ENCODE results near the gene RASL11A. TPM values are rescaled to one million over a fixed set of nuclear protein-coding genes. Genes with fewer than 3 reads are reported as not detected.

Gene RASL11A
- total RNA-seq, 5 donors from 2014 or later (not counting 1 experiment from before 2014, with no cell fraction given), result 0.96 to 5.4 (median 2.1) TPM

- DNase-seq, result no peak
- Mint-ChIP-seq H3K27me3 (no peaks in the 10 kb centered on the region), H3K9me3 (no peaks in the 10 kb centered on the region), H3K36me3 (peaks cover 15% of the 10 kb centered on the region), H3K4me3 (no peak overlapping the region), H3K4me1 (peaks cover 56 to 58% (median 57%) of the 10 kb centered on the region in 3 donors), H3K27ac (peak overlapping the region; percentile 25 to 66)
- Histone ChIP-seq H3K27ac (ENCODE audit: low read length) (no peak overlapping the region), H3K27me3 (replicated peaks in 1 of 2; ENCODE audit: control insufficient read depth in 2 of 2, extremely low read depth in 1 of 2, insufficient read depth in 2 of 2, low read length in 1 of 2) (no peaks in the 10 kb centered on the region), H3K36me3 (ENCODE audit: control insufficient read depth in 2 of 2, extremely low read depth in 1 of 2, insufficient read depth in 1 of 2, low read length in 1 of 2) (peaks cover 0 to 13% of the 10 kb centered on the region in 2 donors), H3K4me3 (ENCODE audit: control insufficient read depth in 1 of 2, extremely low read depth in 1 of 2, low read length in 1 of 2) (no peak overlapping the region), H3K9me3 (no peaks in the 10 kb centered on the region), H3K4me1 (ENCODE audit: control insufficient read depth in 1 of 2, extremely low read depth in 1 of 2, insufficient read depth in 2 of 2, low read length in 2 of 2) (peaks cover 7 to 16% of the 10 kb centered on the region in 2 experiments)
- whole genome bisulfite sequencing (ENCODE audit: insufficient coverage), result 68% methylated on average over 3 of the region's 5 CpGs
- CTCF ChIA-PET, result no interaction called here
- ATAC-seq (replicated peaks in 1 of 4), result no peak
- POLR2A ChIA-PET, result interaction anchor here in 1 of 2 donors (0.6 kb wide), 1 partner anchor 806 kb away, joined by 6 read pairs; no protein-coding TSS in a partner anchor
These were observed 6.4 kb upstream of the RASL11A start for GRCh38 chr13:27264181-27264580.

DNA sequence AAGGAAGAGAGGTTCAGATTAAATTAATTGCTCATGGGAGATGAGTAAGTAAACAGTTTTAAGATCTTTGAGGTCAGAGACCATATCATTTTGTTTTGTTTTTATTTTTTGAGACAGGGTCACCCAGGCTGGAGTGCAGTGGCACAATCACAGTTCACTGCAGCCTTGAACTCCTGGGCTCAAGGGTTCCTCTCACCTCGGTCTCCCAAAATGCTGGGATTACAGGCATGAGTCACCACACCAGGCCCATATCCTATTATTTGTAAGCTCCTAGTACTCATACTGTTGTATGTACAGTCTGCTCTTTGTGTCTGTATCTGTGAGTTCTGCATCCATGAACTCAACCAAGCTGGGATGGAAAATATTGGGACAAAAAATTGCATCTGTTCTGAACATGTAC, 6.0 kb upstream of the RASL11A start:
- ChIA-PET POLR2A (no interaction called here), CTCF (no interaction called here)
- Histone ChIP-seq H3K27me3 (replicated peaks in 1 of 2; ENCODE audit: control insufficient read depth in 2 of 2, extremely low read depth in 1 of 2, insufficient read depth in 2 of 2, low read length in 1 of 2) (no peaks in the 10 kb centered on the region), H3K9me3 (no peaks in the 10 kb centered on the region), H3K36me3 (ENCODE audit: control insufficient read depth in 2 of 2, extremely low read depth in 1 of 2, insufficient read depth in 1 of 2, low read length in 1 of 2) (peaks cover 0 to 11% of the 10 kb centered on the region in 2 donors), H3K4me3 (ENCODE audit: control insufficient read depth in 1 of 2, extremely low read depth in 1 of 2, low read length in 1 of 2) (no peak overlapping the region), H3K4me1 (ENCODE audit: control insufficient read depth in 1 of 2, extremely low read depth in 1 of 2, insufficient read depth in 2 of 2, low read length in 2 of 2) (peaks cover 8 to 16% of the 10 kb centered on the region in 2 experiments), H3K27ac (ENCODE audit: low read length) (peak overlapping the region; percentile 14)
- Mint-ChIP-seq H3K27ac (peak overlapping the region; percentile 27 to 66), H3K27me3 (no peaks in the 10 kb centered on the region), H3K4me1 (peaks cover 51 to 53% (median 52%) of the 10 kb centered on the region in 3 donors), H3K4me3 (no peak overlapping the region), H3K36me3 (peaks cover 11% of the 10 kb centered on the region), H3K9me3 (no peaks in the 10 kb centered on the region)
- WGBS (ENCODE audit: insufficient coverage), result no CpG with 5 or more reads among the region's 1 CpG
- ATAC-seq (replicated peaks in 1 of 4) (no peak), DNase-seq (no peak)

- no peak overlapping the region for H3K4me3 Mint-ChIP-seq
- Histone ChIP-seq H3K9me3 (no peaks in the 10 kb centered on the region), H3K4me1 (ENCODE audit: control insufficient read depth in 1 of 2, extremely low read depth in 1 of 2, insufficient read depth in 2 of 2, low read length in 2 of 2) (peaks cover 6 to 22% of the 10 kb centered on the region in 2 experiments), H3K27me3 (replicated peaks in 1 of 2; ENCODE audit: control insufficient read depth in 2 of 2, extremely low read depth in 1 of 2, insufficient read depth in 2 of 2, low read length in 1 of 2) (peaks cover 0 to 5% of the 10 kb centered on the region in 2 experiments), H3K4me3 (ENCODE audit: control insufficient read depth in 1 of 2, extremely low read depth in 1 of 2, low read length in 1 of 2) (no peak overlapping the region), H3K27ac (ENCODE audit: low read length) (no peak overlapping the region), H3K36me3 (ENCODE audit: control insufficient read depth in 2 of 2, extremely low read depth in 1 of 2, insufficient read depth in 1 of 2, low read length in 1 of 2) (no peaks in the 10 kb centered on the region)
- H3K4me1 Mint-ChIP-seq, result peaks cover 43 to 47% (median 46%) of the 10 kb centered on the region in 3 donors
- ATAC-seq (replicated peaks in 1 of 4) (no peak), DNase-seq (no peak)
- no CpG with 5 or more reads among the region's 2 CpGs for WGBS (ENCODE audit: insufficient coverage)
- H3K27me3 Mint-ChIP-seq, result no peaks in the 10 kb centered on the region
- CTCF ChIA-PET, result interaction anchor here in 1 of 2 donors (0.7 to 1.2 kb wide), 2 partner anchors 8 to 281 kb away, joined by 3 to 5 read pairs; no protein-coding TSS in a partner anchor
- H3K9me3 Mint-ChIP-seq, result no peaks in the 10 kb centered on the region
- H3K36me3 Mint-ChIP-seq, result no peaks in the 10 kb centered on the region
- no peak overlapping the region for H3K27ac Mint-ChIP-seq
- POLR2A ChIA-PET, result no interaction called here
These were observed 3.7 kb upstream of the RASL11A start for GRCh38 chr13:27266917-27267316.

GRCh38 chr13:27267596-27267995, 3.0 kb upstream of the RASL11A start:
- Histone ChIP-seq H3K4me1 (ENCODE audit: control insufficient read depth in 1 of 2, extremely low read depth in 1 of 2, insufficient read depth in 2 of 2, low read length in 2 of 2) (peaks cover 2 to 18% of the 10 kb centered on the region in 2 experiments), H3K36me3 (ENCODE audit: control insufficient read depth in 2 of 2, extremely low read depth in 1 of 2, insufficient read depth in 1 of 2, low read length in 1 of 2) (no peaks in the 10 kb centered on the region), H3K27me3 (replicated peaks in 1 of 2; ENCODE audit: control insufficient read depth in 2 of 2, extremely low read depth in 1 of 2, insufficient read depth in 2 of 2, low read length in 1 of 2) (peaks cover 0 to 8% of the 10 kb centered on the region in 2 experiments), H3K4me3 (ENCODE audit: control insufficient read depth in 1 of 2, extremely low read depth in 1 of 2, low read length in 1 of 2) (no peak overlapping the region), H3K9me3 (no peaks in the 10 kb centered on the region), H3K27ac (ENCODE audit: low read length) (no peak overlapping the region)
- H3K4me1 Mint-ChIP-seq, result peaks cover 39 to 43% (median 42%) of the 10 kb centered on the region in 3 donors
- DNase-seq, result no peak
- ATAC-seq (replicated peaks in 1 of 4), result no peak
- H3K4me3 Mint-ChIP-seq, result no peak overlapping the region
- H3K27ac Mint-ChIP-seq, result no peak overlapping the region
- no peaks in the 10 kb centered on the region for H3K36me3 Mint-ChIP-seq
- H3K9me3 Mint-ChIP-seq, result no peaks in the 10 kb centered on the region
- ChIA-PET CTCF (interaction anchor here (1.0 to 1.2 kb wide), 2 partner anchors 10 to 282 kb away, joined by 5 to 6 read pairs; no protein-coding TSS in a partner anchor), POLR2A (interaction anchor here in 1 of 2 donors (0.5 kb wide), 1 partner anchor 653 kb away, joined by 3 read pairs; no protein-coding TSS in a partner anchor)
- 58% methylated on average over 2 of the region's 2 CpGs for WGBS (ENCODE audit: insufficient coverage)
- peaks cover 0 to 2% of the 10 kb centered on the region in 2 donors for H3K27me3 Mint-ChIP-seq

DNA sequence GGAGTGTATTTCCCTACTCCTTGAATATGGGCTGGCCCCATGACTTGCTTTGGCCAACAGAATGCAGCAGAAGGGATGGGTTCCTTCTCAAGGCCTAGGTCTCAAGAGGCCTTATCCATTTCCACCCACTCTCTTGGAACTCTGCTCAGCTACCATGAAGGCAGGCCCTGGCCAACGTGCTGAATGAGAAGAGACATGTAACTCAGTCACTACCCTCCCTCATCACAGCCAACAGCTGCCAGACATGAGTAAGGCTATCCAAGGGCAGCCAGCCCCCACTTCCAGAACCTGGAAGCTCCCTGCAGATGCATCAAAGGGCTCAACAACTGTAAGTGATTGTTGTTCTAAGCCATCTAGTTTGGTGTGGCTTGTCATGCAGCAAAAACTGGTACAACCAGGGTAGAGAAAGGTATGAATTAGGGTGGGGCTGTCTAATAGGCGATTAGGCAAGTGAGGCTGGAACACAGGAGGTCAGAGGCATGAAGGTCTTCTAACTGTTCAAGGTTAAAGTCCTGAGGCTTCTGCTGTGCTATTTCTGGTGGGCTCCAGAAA, 1.4 kb upstream of the RASL11A start:
- H3K27me3 ChIP-seq (replicated peaks in 1 of 2; ENCODE audit: control insufficient read depth in 2 of 2, extremely low read depth in 1 of 2, insufficient read depth in 2 of 2, low read length in 1 of 2), result peaks cover 0 to 12% of the 10 kb centered on the region in 2 experiments
- ChIA-PET CTCF (interaction anchor here in 1 of 2 donors (0.6 kb wide), 1 partner anchor 559 kb away, joined by 3 read pairs; no protein-coding TSS in a partner anchor), POLR2A (interaction anchor here in 1 of 2 donors (0.6 kb wide), 1 partner anchor 35 kb away, joined by 5 read pairs; no protein-coding TSS in a partner anchor)
- Mint-ChIP-seq H3K27me3 (peaks cover 0 to 4% of the 10 kb centered on the region in 2 donors), H3K4me3 (no peak overlapping the region), H3K36me3 (no peaks in the 10 kb centered on the region), H3K27ac (no peak overlapping the region), H3K9me3 (no peaks in the 10 kb centered on the region), H3K4me1 (peaks cover 29 to 31% (median 30%) of the 10 kb centered on the region in 3 donors)
- H3K9me3 ChIP-seq, result no peaks in the 10 kb centered on the region
- 90% methylated on average over 2 of the region's 2 CpGs for WGBS (ENCODE audit: insufficient coverage)
- no peak overlapping the region for H3K27ac ChIP-seq (ENCODE audit: low read length)
- peaks cover 0 to 18% of the 10 kb centered on the region in 2 experiments for H3K4me1 ChIP-seq (ENCODE audit: control insufficient read depth in 1 of 2, extremely low read depth in 1 of 2, insufficient read depth in 2 of 2, low read length in 2 of 2)
- ATAC-seq (replicated peaks in 1 of 4), result no peak
- no peak for DNase-seq
- H3K4me3 ChIP-seq (ENCODE audit: control insufficient read depth in 1 of 2, extremely low read depth in 1 of 2, low read length in 1 of 2), result no peak overlapping the region
- H3K36me3 ChIP-seq (ENCODE audit: control insufficient read depth in 2 of 2, extremely low read depth in 1 of 2, insufficient read depth in 1 of 2, low read length in 1 of 2), result no peaks in the 10 kb centered on the region

DNA sequence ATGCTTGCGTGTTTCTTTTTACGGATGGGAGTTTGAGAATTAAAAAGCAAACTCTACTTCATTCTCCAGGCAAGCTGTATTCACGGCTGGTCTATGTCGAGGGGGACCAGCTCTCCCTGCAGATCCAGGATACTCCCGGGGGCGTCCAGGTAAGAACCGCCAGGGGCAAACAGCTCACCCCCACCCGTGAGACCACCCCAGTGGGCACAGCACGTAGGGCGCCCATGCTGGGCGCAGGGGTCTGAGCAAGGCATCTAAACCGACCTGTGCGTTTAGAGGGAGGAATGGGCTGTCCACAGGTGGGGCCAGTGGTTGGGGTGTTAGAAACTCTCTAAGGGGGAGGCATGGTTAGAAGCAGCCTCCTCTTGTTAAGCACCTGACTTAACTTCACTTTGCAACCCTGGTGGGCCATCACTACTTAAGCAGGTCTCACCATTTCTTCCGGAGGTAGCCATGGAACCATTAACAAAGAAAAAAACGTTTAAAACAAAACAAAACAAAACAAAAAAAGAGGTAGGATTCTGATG, 1.0 kb downstream of the RASL11A start:
- Histone ChIP-seq H3K27me3 (replicated peaks in 1 of 2; ENCODE audit: control insufficient read depth in 2 of 2, extremely low read depth in 1 of 2, insufficient read depth in 2 of 2, low read length in 1 of 2) (peaks cover 0 to 20% of the 10 kb centered on the region in 2 experiments), H3K27ac (ENCODE audit: low read length) (no peak overlapping the region), H3K4me3 (ENCODE audit: control insufficient read depth in 1 of 2, extremely low read depth in 1 of 2, low read length in 1 of 2) (peak overlapping the region; percentile 69 to 86), H3K9me3 (no peaks in the 10 kb centered on the region), H3K4me1 (ENCODE audit: control insufficient read depth in 1 of 2, extremely low read depth in 1 of 2, insufficient read depth in 2 of 2, low read length in 2 of 2) (peaks cover 0 to 18% of the 10 kb centered on the region in 2 experiments), H3K36me3 (ENCODE audit: control insufficient read depth in 2 of 2, extremely low read depth in 1 of 2, insufficient read depth in 1 of 2, low read length in 1 of 2) (no peaks in the 10 kb centered on the region)
- ATAC-seq (replicated peaks in 1 of 4), result no peak
- POLR2A ChIA-PET, result no interaction called here
- CTCF ChIA-PET, result interaction anchor here (1.5 to 2.0 kb wide), 2 partner anchors 68 to 99 kb away, joined by 4 to 5 read pairs; no protein-coding TSS in a partner anchor
- WGBS (ENCODE audit: insufficient coverage), result 53% methylated on average over 4 of the region's 15 CpGs
- no peaks in the 10 kb centered on the region for H3K36me3 Mint-ChIP-seq
- H3K4me1 Mint-ChIP-seq, result peaks cover 16 to 22% (median 18%) of the 10 kb centered on the region in 3 donors
- H3K4me3 Mint-ChIP-seq, result peak overlapping the region; percentile 80 to 95 (median 89)
- no peaks in the 10 kb centered on the region for H3K9me3 Mint-ChIP-seq
- peaks cover 4 to 16% of the 10 kb centered on the region in 2 donors for H3K27me3 Mint-ChIP-seq
- H3K27ac Mint-ChIP-seq, result peak overlapping the region; percentile 39 to 77
- no peak for DNase-seq
